ENCODE results near the gene PNMA8A.

Gene PNMA8A

GRCh38 chr19:46453661-46454060 lies 17.7 kb downstream of the PNMA8A start:
- Histone ChIP-seq H3K4me3 (no peak overlapping the region), H3K27ac (no peak overlapping the region)
- TF ChIP-seq, protein P1, sequence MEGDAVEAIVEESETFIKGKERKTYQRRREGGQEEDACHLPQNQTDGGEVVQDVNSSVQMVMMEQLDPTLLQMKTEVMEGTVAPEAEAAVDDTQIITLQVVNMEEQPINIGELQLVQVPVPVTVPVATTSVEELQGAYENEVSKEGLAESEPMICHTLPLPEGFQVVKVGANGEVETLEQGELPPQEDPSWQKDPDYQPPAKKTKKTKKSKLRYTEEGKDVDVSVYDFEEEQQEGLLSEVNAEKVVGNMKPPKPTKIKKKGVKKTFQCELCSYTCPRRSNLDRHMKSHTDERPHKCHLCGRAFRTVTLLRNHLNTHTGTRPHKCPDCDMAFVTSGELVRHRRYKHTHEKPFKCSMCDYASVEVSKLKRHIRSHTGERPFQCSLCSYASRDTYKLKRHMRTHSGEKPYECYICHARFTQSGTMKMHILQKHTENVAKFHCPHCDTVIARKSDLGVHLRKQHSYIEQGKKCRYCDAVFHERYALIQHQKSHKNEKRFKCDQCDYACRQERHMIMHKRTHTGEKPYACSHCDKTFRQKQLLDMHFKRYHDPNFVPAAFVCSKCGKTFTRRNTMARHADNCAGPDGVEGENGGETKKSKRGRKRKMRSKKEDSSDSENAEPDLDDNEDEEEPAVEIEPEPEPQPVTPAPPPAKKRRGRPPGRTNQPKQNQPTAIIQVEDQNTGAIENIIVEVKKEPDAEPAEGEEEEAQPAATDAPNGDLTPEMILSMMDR (IDR thresholded peaks at IDR 0.05): no peak
- no peak for DNase-seq (ENCODE audit: low spot score)

DNA sequence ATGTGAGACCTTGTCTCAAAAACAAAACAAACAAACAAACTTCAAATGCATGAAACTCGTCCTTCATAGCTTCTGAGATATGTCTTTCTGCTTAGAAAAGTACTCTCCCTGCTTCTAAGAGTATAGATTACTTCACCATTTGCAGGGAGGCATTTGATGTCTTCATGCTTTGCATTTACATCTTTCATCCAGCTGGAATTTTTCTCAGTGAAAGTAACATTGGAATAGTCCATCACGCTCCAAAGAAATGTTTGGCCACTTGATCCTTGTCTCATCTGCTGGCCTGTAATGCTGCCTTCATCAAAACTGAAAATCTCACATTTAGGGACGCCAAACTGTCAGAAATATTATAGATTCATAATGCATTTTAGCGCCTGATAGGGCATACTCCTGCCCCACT lies 19.2 kb downstream of the PNMA8A start:
- peak overlapping the region; percentile 67 to 77 for H3K27ac ChIP-seq
- no peak overlapping the region for H3K4me3 ChIP-seq
- DNase-seq (ENCODE audit: low spot score): no peak

DNA sequence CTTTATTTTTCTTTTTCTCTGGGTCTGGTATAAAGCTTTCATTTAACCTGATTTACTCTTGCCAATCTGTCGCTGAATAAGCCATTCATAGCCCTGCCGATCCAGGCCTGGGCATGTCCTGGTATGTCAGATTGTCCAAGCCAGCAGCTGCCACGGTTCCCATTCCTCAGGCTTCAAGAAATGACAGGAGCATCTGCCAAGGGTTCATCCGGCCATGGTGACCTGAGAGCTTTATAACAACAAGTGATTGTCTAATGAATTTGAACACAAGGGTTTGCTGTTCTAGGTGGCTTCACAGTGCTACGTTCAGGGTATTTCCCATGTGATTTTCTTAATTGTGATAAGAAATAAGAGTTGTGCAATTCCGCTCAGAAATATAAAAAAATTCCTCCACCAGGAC lies 20.0 kb downstream of the PNMA8A start:
- Histone ChIP-seq H3K27ac (peak overlapping the region; percentile 67 to 77), H3K4me3 (no peak overlapping the region)
- DNase-seq (ENCODE audit: low spot score): no peak
- TF ChIP-seq, protein P1 (IDR thresholded peaks at IDR 0.05): no peak

More for the DNA sequence above, 19.2 kb downstream of the PNMA8A start:
- TF ChIP-seq, protein P1 (IDR thresholded peaks at IDR 0.05): no peak

DNA sequence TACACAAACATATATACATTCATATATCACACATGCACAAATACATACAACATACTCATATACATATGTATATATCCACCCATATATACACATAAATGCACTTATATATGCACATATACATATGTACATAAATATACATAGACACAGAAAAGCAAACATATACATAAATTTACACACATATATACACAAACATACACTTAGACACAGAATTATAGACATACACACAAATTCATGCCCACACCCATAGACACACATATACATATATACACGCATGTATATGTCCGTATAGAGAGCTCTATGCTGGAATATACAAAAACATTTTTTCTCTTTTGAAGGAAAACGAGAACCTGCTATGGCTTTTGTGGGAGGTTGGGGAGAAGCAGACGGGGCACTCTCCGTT lies 20.6 kb downstream of the PNMA8A start:
- no peak for DNase-seq (ENCODE audit: low spot score)
- H3K4me3 ChIP-seq: no peak overlapping the region
- TF ChIP-seq, protein P1 (IDR thresholded peaks at IDR 0.05): no peak
- peak overlapping the region; percentile 67 to 77 for H3K27ac ChIP-seq

GRCh38 chr19:46449228-46449627 lies 22.1 kb downstream of the PNMA8A start:
- Histone ChIP-seq H3K4me3 (no peak overlapping the region), H3K27ac (peak overlapping the region; percentile 24 to 67)
- DNase-seq (ENCODE audit: low spot score): no peak
- TF ChIP-seq, protein P1 (IDR thresholded peaks at IDR 0.05): no peak

DNA sequence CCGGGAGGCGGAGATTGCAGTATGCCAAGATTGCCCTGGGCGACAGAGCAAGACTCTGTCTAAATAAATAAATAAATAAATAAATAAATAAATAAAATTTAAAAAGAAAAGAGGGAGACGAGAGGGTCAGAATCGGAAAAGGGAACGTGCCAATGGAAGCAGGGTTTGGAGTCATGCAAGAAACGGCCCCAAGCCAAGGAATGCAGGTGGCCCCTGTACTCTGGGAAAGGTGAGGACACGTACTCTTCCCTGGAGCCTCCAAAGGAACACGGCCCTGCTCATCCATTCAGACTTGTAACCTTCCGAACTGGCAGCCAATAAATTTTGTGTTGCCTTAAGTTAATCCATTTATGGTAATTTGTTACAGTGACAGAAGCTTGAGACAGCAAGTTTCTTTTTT lies 22.8 kb downstream of the PNMA8A start:
- no peak for DNase-seq (ENCODE audit: low spot score)
- peak overlapping the region; percentile 55 to 84 for H3K27ac ChIP-seq
- TF ChIP-seq, protein P1 (IDR thresholded peaks at IDR 0.05): no peak
- H3K4me3 ChIP-seq: no peak overlapping the region

DNA sequence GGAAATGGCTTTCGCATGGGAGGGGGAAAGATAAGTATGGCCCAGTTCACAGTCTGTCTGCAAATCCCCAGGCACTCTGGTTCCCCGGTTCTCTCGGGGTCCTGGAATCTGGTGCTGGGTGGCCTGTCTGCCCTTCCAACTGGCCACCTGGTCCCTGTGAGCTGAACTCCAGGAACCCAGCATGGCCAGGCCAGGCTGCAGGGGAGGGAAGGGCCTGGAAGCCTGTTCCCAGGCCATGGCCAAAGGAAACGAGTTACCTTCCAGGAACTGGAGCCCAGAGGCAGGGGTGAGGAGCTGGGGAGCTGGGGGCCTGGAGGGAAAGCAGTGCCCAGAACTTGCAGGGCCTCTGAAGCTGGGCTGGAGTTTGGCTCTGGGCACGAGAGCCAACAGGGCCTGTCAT lies 23.5 kb downstream of the PNMA8A start:
- H3K4me3 ChIP-seq: no peak overlapping the region
- peak overlapping the region; percentile 55 to 84 for H3K27ac ChIP-seq
- TF ChIP-seq, protein P1 (IDR thresholded peaks at IDR 0.05): no peak
- no peak for DNase-seq (ENCODE audit: low spot score)
